Measurements from ENCODE around the gene STAB1.

DNA sequence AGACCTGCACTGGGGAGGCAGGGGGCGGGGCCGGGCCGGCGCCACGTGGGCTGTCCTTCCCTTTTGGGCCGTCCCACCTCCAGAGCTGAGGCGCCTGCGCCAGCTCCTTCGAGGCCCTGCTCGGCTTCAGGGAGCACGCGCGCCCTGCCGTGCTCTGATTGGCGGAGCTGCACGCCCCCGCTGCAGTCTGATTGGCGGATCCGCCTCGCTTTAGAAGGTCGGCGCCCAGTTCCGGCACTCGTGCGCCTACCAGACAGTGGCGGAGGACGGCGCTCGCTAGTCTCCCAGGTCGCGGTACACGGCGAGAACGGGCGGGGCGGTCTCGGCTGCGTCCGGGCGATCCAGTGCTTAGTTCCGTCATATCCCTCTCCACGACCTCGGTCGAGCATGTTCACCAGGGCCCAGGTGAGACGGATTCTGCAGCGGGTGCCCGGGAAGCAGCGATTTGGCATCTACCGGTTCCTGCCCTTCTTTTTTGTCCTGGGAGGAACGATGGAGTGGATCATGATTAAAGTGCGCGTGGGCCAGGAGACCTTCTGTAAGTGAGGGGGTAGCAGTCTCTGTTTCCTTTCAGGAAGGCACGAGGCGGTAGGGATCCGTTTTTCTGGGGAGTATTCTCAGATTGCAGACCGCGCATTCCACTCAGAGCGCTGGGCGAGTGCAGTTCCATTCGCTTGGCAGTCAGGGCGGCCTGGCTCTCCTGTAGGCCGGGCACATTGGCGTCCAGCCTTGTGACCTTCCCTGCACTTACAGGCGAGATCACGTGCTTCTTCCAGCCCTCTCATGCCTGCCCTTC is 41.4 kb downstream of the STAB1 start, which contains the start of gene UQCC5:
- TF ChIP-seq NBN (conservative IDR thresholded peaks at IDR 0.05) (no peak), NFIC (IDR thresholded peaks at IDR 0.05; ENCODE audit: low read length) (no peak)

Measured in HepG2 (cell line).